Keratinocyte (primary cell): Measurements from ENCODE around the gene TNNT2. TPM values are rescaled to one million over a fixed set of nuclear protein-coding genes. Genes with fewer than 3 reads are reported as not detected.

Experiments used
- DNase-seq: peaks from one replicate; pipeline ENCODE4 v3.0.0-alpha.2; 2011; ENCODE audit warnings: low read depth, missing footprints, low spot score
- FAIRE-seq: peaks from 2 replicates; lab custom pipeline; 2011; peaks lifted over from hg19 to GRCh38; lab: Jason Lieb, UNC
- H2AFZ ChIP-seq: 2 replicates; pipeline ENCODE4 v1.6.0; 2012; ENCODE audit warnings: low read length, control low read depth, inconsistent platforms; ENCODE audit not compliant: control insufficient read depth
- H3K27ac ChIP-seq: 2 replicates; pipeline ENCODE4 v1.5.1; 2011; ENCODE audit warnings: low read length; ENCODE audit not compliant: control insufficient read depth, insufficient read depth
- H3K27me3 ChIP-seq: 3 replicates; pipeline ENCODE4 v1.6.0; 2011; ENCODE audit warnings: low read length; ENCODE audit not compliant: control insufficient read depth, insufficient read depth; ENCODE audit errors: extremely low read depth
- H3K36me3 ChIP-seq, 2 experiments: 2 replicates in 1 of 2; 3 replicates in 1 of 2; pipeline ENCODE4 v1.5.1; 2011; ENCODE audit warnings: low read length in 2 of 2, mild to moderate bottlenecking in 1 of 2; ENCODE audit not compliant: control insufficient read depth in 2 of 2, insufficient read depth in 2 of 2; ENCODE audit errors: extremely low read depth in 1 of 2
- H3K4me1 ChIP-seq: 3 replicates; pipeline ENCODE4 v1.5.1; 2011; ENCODE audit warnings: low read length; ENCODE audit not compliant: control insufficient read depth, insufficient read depth; ENCODE audit errors: extremely low read depth
- H3K4me2 ChIP-seq: 3 replicates; pipeline ENCODE4 v1.6.0; 2011; ENCODE audit warnings: low read depth, low read length; ENCODE audit not compliant: control insufficient read depth, insufficient read depth; ENCODE audit errors: extremely low read depth
- H3K4me3 ChIP-seq, 3 experiments: fragments of 200-600 bp in 1 of 3; sonication (generic) in 1 of 3; 2 replicates in 2 of 3; 3 replicates in 1 of 3; pipeline ENCODE4 v1.5.1; 2011 to 2016; ENCODE audit warnings: low read length in 3 of 3, mild to moderate bottlenecking in 3 of 3, control low read depth in 2 of 3, inconsistent platforms in 1 of 3, low read depth in 1 of 3, mixed read lengths in 1 of 3, mixed run types in 1 of 3, moderate library complexity in 1 of 3; ENCODE audit not compliant: control insufficient read depth in 2 of 3, insufficient read depth in 2 of 3; ENCODE audit errors: extremely low read depth in 1 of 3
- H3K79me2 ChIP-seq: 2 replicates; pipeline ENCODE4 v1.6.0; 2012; ENCODE audit warnings: low read length; ENCODE audit not compliant: control insufficient read depth, insufficient read depth
- H3K9ac ChIP-seq: 3 replicates; pipeline ENCODE4 v1.6.0; 2011; ENCODE audit warnings: low read length; ENCODE audit not compliant: control insufficient read depth, insufficient read depth; ENCODE audit errors: extremely low read depth
- H3K9me1 ChIP-seq: 3 replicates; pipeline ENCODE4 v1.6.0; 2011; ENCODE audit warnings: low read length; ENCODE audit not compliant: control insufficient read depth, insufficient read depth; ENCODE audit errors: extremely low read depth
- H3K9me3 ChIP-seq: 2 replicates; pipeline ENCODE4 v1.5.1; 2012; ENCODE audit warnings: low read depth, low read length; ENCODE audit not compliant: control insufficient read depth
- H4K20me1 ChIP-seq: 3 replicates; pipeline ENCODE4 v1.6.0; 2011; ENCODE audit warnings: low read length; ENCODE audit not compliant: control insufficient read depth, insufficient read depth; ENCODE audit errors: extremely low read depth
- EZH2 ChIP-seq: IDR thresholded peaks from one replicate; pipeline ENCODE4 v1.6.1; 2012; ENCODE audit warnings: inconsistent platforms, mild to moderate bottlenecking, low read length, moderate library complexity
- dilution Hi-C: fragments of 300-500 bp; cut with MboI; formaldehyde crosslinking; loops from one replicate; pipeline ENCODE4 v1.7.0; 2020; ENCODE audit warnings: low sequenced_read_pairs; ENCODE audit not compliant: extremely low pct_ligation_motif_present
- polyA plus RNA-seq, 5 experiments: library from polyadenylated mRNA; depleted of rRNA in 3 of 5; stranded (reverse) in 3 of 5; stranded (forward) in 1 of 5; unstranded in 1 of 5; fragments of >200 nt; gene quantifications; 1 replicate in 1 of 5; 2 replicates in 3 of 5; 3 replicates in 1 of 5; pipeline versions ENCODE4 v1.2.1 to v1.2.3, GENCODE V29; 2011 to 2012; ENCODE audit warnings: missing spikeins in 2 of 5, low read depth in 1 of 5, low replicate concordance in 1 of 5
- TF ChIP-seq, protein P1 (sequence below), 3 experiments: IDR thresholded peaks in 1 of 3; conservative IDR thresholded peaks in 1 of 3; optimal IDR thresholded peaks in 1 of 3; 2 replicates in 2 of 3; 3 replicates in 1 of 3; pipeline versions ENCODE3 to v1.5.1; 2011; ENCODE audit warnings: low read length in 3 of 3, mild to moderate bottlenecking in 3 of 3, moderate library complexity in 2 of 3, control low read depth in 1 of 3, inconsistent platforms in 1 of 3; ENCODE audit not compliant: insufficient read depth in 2 of 3; ENCODE audit errors: extremely low read depth in 1 of 3

The TNNT2 gene
- polyA plus RNA-seq, 1 donor (not counting 4 experiments of a cell fraction or from before 2014, with no cell fraction given): 1.4 TPM

DNA sequence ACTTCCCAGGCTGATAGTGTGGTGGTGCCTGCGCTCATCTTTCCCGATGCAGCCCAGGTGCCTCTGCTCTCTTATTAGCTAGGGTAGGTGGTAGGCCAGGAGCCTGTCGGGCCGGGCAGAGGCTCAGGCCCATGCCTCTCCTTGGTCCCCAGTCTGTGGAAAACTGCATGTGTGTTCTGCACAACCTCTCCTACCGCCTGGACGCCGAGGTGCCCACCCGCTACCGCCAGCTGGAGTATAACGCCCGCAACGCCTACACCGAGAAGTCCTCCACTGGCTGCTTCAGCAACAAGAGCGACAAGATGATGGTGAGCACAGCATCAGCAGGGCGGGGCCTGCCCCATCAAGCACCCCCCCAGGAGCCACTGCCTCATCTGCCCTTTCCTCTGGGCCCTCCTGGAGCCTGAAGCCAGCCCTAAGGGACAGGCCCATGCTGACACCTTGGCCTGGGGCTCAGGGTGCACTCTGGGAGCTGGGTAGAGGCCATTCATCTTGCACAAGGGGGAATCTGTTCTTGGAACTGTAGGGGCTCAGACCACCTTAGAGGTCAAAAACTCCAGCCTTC lies 55.6 kb downstream of the TNNT2 start:
- no peaks in the 10 kb centered on the region for H3K79me2 ChIP-seq
- H2AFZ ChIP-seq: no peak overlapping the region
- no peaks in the 10 kb centered on the region for H3K9me3 ChIP-seq
- no peak overlapping the region for H3K4me3 ChIP-seq
- no peaks in the 10 kb centered on the region for H3K27me3 ChIP-seq
- H3K27ac ChIP-seq: no peak overlapping the region
- no peak overlapping the region for H3K9ac ChIP-seq
- peaks cover 30% of the 10 kb centered on the region for H3K4me1 ChIP-seq
- H3K36me3 ChIP-seq: peaks cover 76 to 94% of the 10 kb centered on the region in 2 experiments
- no peak overlapping the region for H3K4me2 ChIP-seq
- no peak for DNase-seq
- TF ChIP-seq, protein P1, sequence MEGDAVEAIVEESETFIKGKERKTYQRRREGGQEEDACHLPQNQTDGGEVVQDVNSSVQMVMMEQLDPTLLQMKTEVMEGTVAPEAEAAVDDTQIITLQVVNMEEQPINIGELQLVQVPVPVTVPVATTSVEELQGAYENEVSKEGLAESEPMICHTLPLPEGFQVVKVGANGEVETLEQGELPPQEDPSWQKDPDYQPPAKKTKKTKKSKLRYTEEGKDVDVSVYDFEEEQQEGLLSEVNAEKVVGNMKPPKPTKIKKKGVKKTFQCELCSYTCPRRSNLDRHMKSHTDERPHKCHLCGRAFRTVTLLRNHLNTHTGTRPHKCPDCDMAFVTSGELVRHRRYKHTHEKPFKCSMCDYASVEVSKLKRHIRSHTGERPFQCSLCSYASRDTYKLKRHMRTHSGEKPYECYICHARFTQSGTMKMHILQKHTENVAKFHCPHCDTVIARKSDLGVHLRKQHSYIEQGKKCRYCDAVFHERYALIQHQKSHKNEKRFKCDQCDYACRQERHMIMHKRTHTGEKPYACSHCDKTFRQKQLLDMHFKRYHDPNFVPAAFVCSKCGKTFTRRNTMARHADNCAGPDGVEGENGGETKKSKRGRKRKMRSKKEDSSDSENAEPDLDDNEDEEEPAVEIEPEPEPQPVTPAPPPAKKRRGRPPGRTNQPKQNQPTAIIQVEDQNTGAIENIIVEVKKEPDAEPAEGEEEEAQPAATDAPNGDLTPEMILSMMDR (optimal IDR thresholded peaks at IDR 0.05 in 1 of 3, IDR thresholded peaks at IDR 0.05 in 1 of 3, conservative IDR thresholded peaks at IDR 0.05 in 1 of 3; ENCODE audit: extremely low read depth in 1 of 3, insufficient read depth in 2 of 3, low read length in 3 of 3): no peak
- TF ChIP-seq EZH2: no peak
- dilution Hi-C loops: no loop called here
- no peaks in the 10 kb centered on the region for H4K20me1 ChIP-seq
- FAIRE-seq: no peak
- peaks cover 9% of the 10 kb centered on the region for H3K9me1 ChIP-seq

DNA sequence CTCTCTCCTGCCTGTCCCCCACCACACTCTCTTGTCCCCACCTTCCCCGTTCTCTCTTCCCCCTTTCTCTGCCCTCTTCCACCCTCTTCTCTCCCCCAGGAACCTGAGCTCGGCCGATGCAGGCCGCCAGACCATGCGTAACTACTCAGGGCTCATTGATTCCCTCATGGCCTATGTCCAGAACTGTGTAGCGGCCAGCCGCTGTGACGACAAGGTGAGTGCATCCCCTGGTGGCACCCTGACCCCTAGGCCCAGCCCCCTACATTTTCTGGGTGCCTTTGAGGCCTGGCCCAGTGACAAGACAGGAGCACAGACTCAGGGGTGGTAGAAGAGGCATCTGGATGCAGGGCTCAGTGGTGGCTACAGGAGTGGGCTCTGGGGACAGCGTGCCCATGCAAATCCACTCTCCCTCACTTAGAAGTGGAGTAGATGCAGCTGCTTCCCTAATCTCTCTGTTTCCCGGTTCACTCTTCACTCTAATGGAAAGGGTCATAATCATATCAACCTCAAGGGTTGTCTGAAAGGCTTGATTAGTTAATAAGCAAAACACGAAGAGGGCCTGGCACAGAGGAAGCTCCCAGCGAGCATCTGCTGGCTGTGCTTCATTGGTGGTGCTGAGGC lies 57.2 kb downstream of the TNNT2 start:
- no peak for DNase-seq
- H3K4me3 ChIP-seq: no peak overlapping the region
- peaks cover 4% of the 10 kb centered on the region for H3K79me2 ChIP-seq
- no peak overlapping the region for H3K9ac ChIP-seq
- H3K9me3 ChIP-seq: no peaks in the 10 kb centered on the region
- TF ChIP-seq, protein P1 (optimal IDR thresholded peaks at IDR 0.05 in 1 of 3, IDR thresholded peaks at IDR 0.05 in 1 of 3, conservative IDR thresholded peaks at IDR 0.05 in 1 of 3; ENCODE audit: extremely low read depth in 1 of 3, insufficient read depth in 2 of 3, low read length in 3 of 3): no peak
- TF ChIP-seq EZH2: no peak
- no peaks in the 10 kb centered on the region for H3K27me3 ChIP-seq
- H3K27ac ChIP-seq: no peak overlapping the region
- no peak overlapping the region for H3K4me2 ChIP-seq
- peaks cover 74 to 92% of the 10 kb centered on the region in 2 experiments for H3K36me3 ChIP-seq
- dilution Hi-C loops: no loop called here
- peaks cover 9% of the 10 kb centered on the region for H3K9me1 ChIP-seq
- peaks cover 31% of the 10 kb centered on the region for H3K4me1 ChIP-seq
- no peak overlapping the region for H2AFZ ChIP-seq
- H4K20me1 ChIP-seq: no peaks in the 10 kb centered on the region
- FAIRE-seq: no peak
